ENCODE results near the gene KCNK6. TPM values are rescaled to one million over a fixed set of nuclear protein-coding genes. Genes with fewer than 3 reads are reported as not detected.

KCNK6 gene
- total and polyA plus RNA-seq, 5 experiments from 2014 or later = 1.1 to 6.8 (median 3.1) TPM

DNA sequence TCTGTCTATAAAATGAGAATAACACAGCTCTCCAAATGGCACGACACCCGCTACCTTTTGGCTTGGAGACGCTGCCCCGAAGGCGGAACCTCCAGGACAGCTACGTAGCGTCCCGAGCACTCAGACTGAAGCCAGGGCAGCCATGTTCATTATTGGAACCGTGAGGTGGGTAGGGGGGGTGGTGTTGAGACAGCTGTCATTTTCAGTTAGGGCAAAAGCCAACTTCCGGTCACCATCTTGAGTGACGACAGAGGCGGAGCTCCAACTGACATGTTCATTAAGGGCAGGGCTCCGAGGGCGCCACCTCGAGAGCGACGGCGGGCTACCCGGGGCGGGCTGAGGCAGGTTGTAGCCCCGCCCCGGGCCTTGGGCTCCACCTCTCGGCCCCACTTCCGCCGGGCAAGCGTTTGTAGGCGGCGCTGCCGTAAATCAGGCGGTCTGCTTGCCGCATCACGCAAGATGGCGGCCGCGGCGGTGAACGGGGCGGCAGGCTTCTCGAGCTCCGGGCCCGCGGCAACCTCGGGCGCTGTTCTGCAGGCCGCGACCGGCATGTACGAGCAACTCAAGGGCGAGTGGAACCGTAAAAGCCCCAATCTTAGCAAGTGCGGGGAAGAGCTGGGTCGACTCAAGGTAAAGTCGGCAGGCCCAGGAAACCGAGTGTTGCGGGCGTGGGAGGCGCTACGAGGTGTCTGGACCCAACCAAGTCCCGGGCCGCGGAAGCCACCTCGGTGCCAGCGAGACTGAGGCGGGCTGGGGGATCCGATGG lies 54.9 kb downstream of the KCNK6 start, which contains the start of gene PSMD8:
Gene PSMD8 (plus strand): TSS at position 240 of the 766 bp plus-strand sequence. CDS start 31 bp downstream, at position 271.
- Mint-ChIP-seq H3K4me1 (peaks cover 21 to 35% (median 31%) of the 10 kb centered on the region in 4 donors), H3K27me3 (peaks cover 0 to 13% (median 8%) of the 10 kb centered on the region in 5 donors), H3K4me3 (peak within 1 kb of the TSS; percentile 94 to 100 (median 99)), H3K27ac (peak within 1 kb of the TSS; percentile 93 to 100 (median 98)), H3K9me3 (no peaks in the 10 kb centered on the region), H3K36me3 (peaks cover 0 to 39% (median 14%) of the 10 kb centered on the region in 3 donors)
- POLR2A ChIA-PET = interaction anchor here (0.5 to 5.2 kb wide), 24 partner anchors 10 to 1157 kb away, joined by 3 to 56 read pairs (median 4); partner anchors contain the start of genes ACTN4, CATSPERG, EIF3K and FAM98C
- peak; percentile 91 to 99 (median 98) for DNase-seq
- peak; percentile 95 to 96 for ATAC-seq

DNA sequence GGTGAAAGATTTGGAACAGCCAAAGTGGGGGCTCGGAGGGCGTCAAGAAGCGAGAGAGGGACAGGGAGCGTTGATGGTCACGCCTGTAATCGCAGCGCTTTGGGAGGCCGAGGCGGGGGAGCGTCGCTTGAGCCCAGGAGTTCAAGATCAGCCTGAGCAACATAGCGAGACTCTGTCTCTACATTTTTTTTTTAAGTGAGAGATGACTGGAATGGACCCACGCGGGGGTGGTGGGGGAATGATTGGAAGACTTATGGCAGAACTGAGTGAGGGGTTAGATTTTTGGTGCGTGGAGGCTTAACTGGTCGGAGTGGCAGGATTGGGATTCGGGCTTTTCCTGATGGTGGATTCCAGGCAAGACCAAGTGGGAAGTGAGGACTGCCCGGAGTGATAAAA lies 55.5 kb downstream of the KCNK6 start:
- Mint-ChIP-seq H3K27me3 (peaks cover 0 to 10% (median 7%) of the 10 kb centered on the region in 5 donors), H3K36me3 (peaks cover 0 to 43% (median 17%) of the 10 kb centered on the region in 3 donors), H3K27ac (peak overlapping the region; percentile 93 to 100 (median 98)), H3K4me3 (peak overlapping the region; percentile 94 to 100 (median 99)), H3K4me1 (peaks cover 21 to 36% (median 32%) of the 10 kb centered on the region in 4 donors), H3K9me3 (no peaks in the 10 kb centered on the region)
- no peak for ATAC-seq
- POLR2A ChIA-PET = interaction anchor here (0.6 to 5.2 kb wide), 16 partner anchors 10 to 474 kb away, joined by 3 to 56 read pairs (median 4); partner anchors contain the start of genes ACTN4, CATSPERG, EIF3K and FAM98C
- DNase-seq = no peak

DNA sequence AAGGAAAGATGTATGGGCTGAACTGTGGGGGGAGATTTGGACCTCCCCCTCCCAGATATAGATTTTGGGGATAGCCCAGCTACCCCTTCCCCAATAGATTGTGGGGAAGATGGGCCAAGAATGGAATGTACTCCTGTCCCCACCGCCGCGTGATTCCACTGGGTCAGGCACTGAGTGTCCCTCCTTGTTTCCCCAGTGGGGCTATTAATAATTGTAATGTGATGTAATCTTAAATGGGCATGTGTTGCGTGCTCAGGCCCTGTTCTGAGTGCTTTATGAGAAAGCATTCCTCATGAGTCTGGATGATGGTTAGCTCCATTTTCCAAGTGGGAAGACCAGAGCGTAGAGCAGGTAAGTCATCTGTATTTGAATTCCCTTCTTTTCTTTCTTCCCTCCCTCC lies 56.1 kb downstream of the KCNK6 start:
- Mint-ChIP-seq H3K4me3 (peak overlapping the region; percentile 94 to 100 (median 99)), H3K4me1 (peaks cover 21 to 37% (median 33%) of the 10 kb centered on the region in 4 donors)

DNA sequence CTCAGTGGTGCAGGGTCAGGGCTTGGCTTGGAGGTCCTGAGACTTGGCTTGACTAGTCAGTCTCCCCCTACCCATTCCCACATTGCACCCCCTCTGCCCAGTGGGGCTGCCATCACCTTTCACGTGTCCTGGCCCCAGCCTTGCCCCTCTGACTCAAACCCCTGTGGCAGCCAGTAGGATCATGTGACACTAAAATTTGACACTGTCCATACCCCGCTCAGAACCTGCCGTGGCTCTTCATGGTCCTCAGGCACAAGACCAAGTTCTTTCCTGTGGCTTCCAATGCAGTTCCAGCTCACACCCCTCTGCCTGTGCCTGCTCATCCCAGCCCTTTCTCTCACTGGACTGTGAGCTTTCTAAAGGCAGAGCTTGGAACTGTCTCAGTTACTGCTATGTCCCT lies 56.9 kb downstream of the KCNK6 start:
- Mint-ChIP-seq H3K27me3 (peaks cover 0 to 5% (median 1%) of the 10 kb centered on the region in 5 donors), H3K27ac (peak overlapping the region in 3 of 10 donors; percentile 52 to 82 (median 63)), H3K36me3 (peaks cover 0 to 58% (median 30%) of the 10 kb centered on the region in 3 donors), H3K4me1 (peaks cover 21 to 37% (median 33%) of the 10 kb centered on the region in 4 donors), H3K9me3 (no peaks in the 10 kb centered on the region), H3K4me3 (peak overlapping the region; percentile 49 to 99 (median 84))
- DNase-seq (no peak), ATAC-seq (no peak)
- POLR2A ChIA-PET = interaction anchor here (0.5 to 5.2 kb wide), 6 partner anchors 13 to 1059 kb away, joined by 3 to 48 read pairs (median 18); partner anchors contain the start of genes FAM98C, GGN, RPS16 and SIPA1L3

More for the DNA sequence above, 56.1 kb downstream of the KCNK6 start:
- no peak for DNase-seq
- POLR2A ChIA-PET = interaction anchor here (0.6 to 5.2 kb wide), 9 partner anchors 14 to 1060 kb away, joined by 3 to 56 read pairs (median 4); partner anchors contain the start of genes CATSPERG, FAM98C, GGN and RPS16
- Mint-ChIP-seq H3K27ac (peak overlapping the region in 6 of 10 donors; percentile 95 to 100 (median 98)), H3K27me3 (peaks cover 0 to 6% (median 2%) of the 10 kb centered on the region in 5 donors), H3K36me3 (peaks cover 0 to 50% (median 22%) of the 10 kb centered on the region in 3 donors), H3K9me3 (no peaks in the 10 kb centered on the region)
- no peak for ATAC-seq

DNA sequence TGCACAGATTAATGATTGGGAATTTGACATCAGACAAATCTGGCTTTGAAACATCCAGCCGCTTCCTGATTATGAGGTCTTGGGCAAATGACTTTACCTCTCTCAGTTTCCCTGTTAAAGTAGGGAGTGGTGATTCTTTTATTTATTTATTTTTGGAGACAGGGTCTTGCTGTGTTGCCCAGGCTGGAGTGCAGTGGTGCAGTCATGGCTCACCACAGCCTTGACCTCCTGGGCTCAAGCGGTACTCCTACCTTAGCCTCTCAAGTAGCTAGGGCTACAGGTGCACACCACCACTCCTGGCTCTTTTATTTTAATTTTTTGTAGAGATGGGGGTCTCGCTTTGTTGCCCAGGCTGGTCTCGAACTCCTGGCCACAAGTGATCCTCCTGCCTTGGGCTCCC lies 57.4 kb downstream of the KCNK6 start:
- ATAC-seq (no peak), DNase-seq (no peak)
- Mint-ChIP-seq H3K4me3 (peak overlapping the region in 9 of 10 donors; percentile 14 to 99 (median 88)), H3K36me3 (peaks cover 0 to 63% (median 34%) of the 10 kb centered on the region in 3 donors), H3K9me3 (no peaks in the 10 kb centered on the region), H3K27me3 (peaks cover 0 to 6% (median 0%) of the 10 kb centered on the region in 5 donors), H3K27ac (peak overlapping the region in 1 of 10 donors; percentile 82), H3K4me1 (peaks cover 21 to 37% (median 33%) of the 10 kb centered on the region in 4 donors)
- POLR2A ChIA-PET = interaction anchor here (3.7 to 5.2 kb wide), 3 partner anchors 13 to 26 kb away, joined by 34 to 48 read pairs (median 38); partner anchors contain the start of genes FAM98C, GGN and SPRED3

DNA sequence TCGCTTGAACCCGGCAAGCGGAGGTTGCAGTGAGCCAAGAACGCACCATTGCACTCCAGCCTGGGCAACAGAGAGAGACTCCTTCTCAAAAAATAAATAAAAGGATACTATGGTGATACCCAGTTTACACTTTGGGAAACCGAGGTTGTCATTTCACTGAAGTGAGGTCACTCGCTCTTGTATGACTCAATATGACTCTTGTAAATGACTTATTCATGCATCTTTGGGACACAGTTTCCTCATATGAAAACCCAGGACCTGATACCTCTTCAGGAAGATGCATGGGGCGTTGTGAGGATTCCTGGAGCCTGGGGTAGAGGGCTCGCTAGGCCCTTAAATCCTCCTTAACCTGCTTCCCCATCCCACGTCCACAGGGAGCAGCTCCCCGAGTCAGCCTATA lies 59.2 kb downstream of the KCNK6 start:
- ATAC-seq (no peak), DNase-seq (no peak)
- Mint-ChIP-seq H3K9me3 (no peaks in the 10 kb centered on the region), H3K36me3 (peaks cover 0 to 81% (median 51%) of the 10 kb centered on the region in 3 donors), H3K4me3 (no peak overlapping the region), H3K27me3 (peaks cover 0 to 20% (median 7%) of the 10 kb centered on the region in 5 donors), H3K4me1 (peaks cover 21 to 37% (median 33%) of the 10 kb centered on the region in 4 donors), H3K27ac (no peak overlapping the region)
- POLR2A ChIA-PET = no interaction called here

DNA sequence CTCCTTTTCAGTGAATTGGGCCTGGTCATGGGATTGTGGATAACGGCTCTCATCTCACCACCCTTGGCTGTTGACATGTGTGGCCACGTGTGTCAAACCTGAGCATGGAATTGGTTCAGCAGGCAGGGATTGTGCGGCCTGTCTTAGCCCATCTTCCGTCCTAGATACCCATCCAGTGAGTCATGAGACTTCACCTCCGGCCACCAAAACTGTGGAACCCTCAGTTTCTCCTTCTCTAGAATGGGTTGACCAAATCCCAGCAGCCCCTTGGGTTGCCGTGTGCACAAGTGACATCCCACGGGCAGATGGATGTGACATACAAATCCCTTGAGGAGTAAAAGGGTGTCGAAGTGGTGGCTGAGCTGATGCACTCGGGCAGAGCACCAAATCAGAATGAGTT lies 61.5 kb downstream of the KCNK6 start:
- Mint-ChIP-seq H3K27ac (no peak overlapping the region), H3K4me1 (peaks cover 7 to 22% (median 15%) of the 10 kb centered on the region in 4 donors), H3K4me3 (no peak overlapping the region), H3K9me3 (no peaks in the 10 kb centered on the region), H3K36me3 (peaks cover 0 to 88% (median 57%) of the 10 kb centered on the region in 3 donors), H3K27me3 (peaks cover 0 to 37% (median 16%) of the 10 kb centered on the region in 5 donors)
- POLR2A ChIA-PET = no interaction called here
- DNase-seq = no peak
- no peak for ATAC-seq

Other genes starting within 250 kb of the KCNK6 start
- not detected for gene DPF1, start 95.6 kb upstream of the KCNK6 start, total RNA-seq
- not detected for gene DPF1, start 95.6 kb upstream of the KCNK6 start, polyA plus RNA-seq
- gene PPP1R14A, start 63.5 kb upstream of the KCNK6 start, total RNA-seq = 1 to 10 TPM in 1 of 2 experiments, under 1 TPM in 1; 0.94 to 1.2 TPM
- not detected for gene PPP1R14A, start 63.5 kb upstream of the KCNK6 start, polyA plus RNA-seq
- 10 to 100 TPM; 49.6 to 50.5 TPM for gene SPINT2, start 55.3 kb upstream of the KCNK6 start, total RNA-seq
- gene SPINT2, start 55.3 kb upstream of the KCNK6 start, polyA plus RNA-seq = 100 to 1,000 TPM; 139 to 162 (median 158) TPM
- 1 to 10 TPM in 1 of 2 experiments, not detected in 1; 1.2 TPM for gene C19orf33, start 15.6 kb upstream of the KCNK6 start, total RNA-seq
- 1 to 10 TPM in 1 of 3 donors, not detected in 2; 1.1 TPM for gene C19orf33, start 15.6 kb upstream of the KCNK6 start, polyA plus RNA-seq
- gene YIF1B, start 3.9 kb upstream of the KCNK6 start, total RNA-seq = 10 to 100 TPM; 33.7 to 36.4 TPM
- 10 to 100 TPM; 40.7 to 47.8 (median 44.9) TPM for gene YIF1B, start 3.9 kb upstream of the KCNK6 start, polyA plus RNA-seq
- 10 to 100 TPM; 23.5 to 24.5 TPM for gene CATSPERG, start 16.0 kb downstream of the KCNK6 start, total RNA-seq
- gene CATSPERG, start 16.0 kb downstream of the KCNK6 start, polyA plus RNA-seq = 1 to 10 TPM in 2 of 3 donors, under 1 TPM in 1; 0.76 to 6.6 (median 2.9) TPM
- 10 to 100 TPM; 73.8 to 80.7 TPM for gene PSMD8, start 54.7 kb downstream of the KCNK6 start, total RNA-seq
- 100 to 1,000 TPM; 137 to 139 (median 137) TPM for gene PSMD8, start 54.7 kb downstream of the KCNK6 start, polyA plus RNA-seq
- not detected for gene GGN, start 68.2 kb downstream of the KCNK6 start, total RNA-seq
- not detected for gene GGN, start 68.2 kb downstream of the KCNK6 start, polyA plus RNA-seq
- 1 to 10 TPM; 1.8 to 2.6 TPM for gene SPRED3, start 68.9 kb downstream of the KCNK6 start, total RNA-seq
- under 1 TPM in 2 of 3 donors, not detected in 1; 0.02 to 0.16 TPM for gene SPRED3, start 68.9 kb downstream of the KCNK6 start, polyA plus RNA-seq
- 10 to 100 TPM; 39.6 to 45.0 TPM for gene FAM98C, start 83.2 kb downstream of the KCNK6 start, total RNA-seq
- 10 to 100 TPM; 12.6 to 15.5 (median 15.4) TPM for gene FAM98C, start 83.2 kb downstream of the KCNK6 start, polyA plus RNA-seq
- gene RASGRP4, start 106.4 kb downstream of the KCNK6 start, total RNA-seq = not detected
- under 1 TPM in 1 of 3 donors, not detected in 2; 0.07 TPM for gene RASGRP4, start 106.4 kb downstream of the KCNK6 start, polyA plus RNA-seq
- gene RYR1, start 113.8 kb downstream of the KCNK6 start, total RNA-seq = 1 to 10 TPM in 1 of 2 experiments, under 1 TPM in 1; 0.93 to 1.3 TPM
- under 1 TPM in 1 of 3 donors, not detected in 2; 0.07 TPM for gene RYR1, start 113.8 kb downstream of the KCNK6 start, polyA plus RNA-seq

All from naive thymus-derived CD8-positive, alpha-beta T cell (primary cell).